ENCODE results near the gene ZFYVE28.

The ZFYVE28 gene

DNA sequence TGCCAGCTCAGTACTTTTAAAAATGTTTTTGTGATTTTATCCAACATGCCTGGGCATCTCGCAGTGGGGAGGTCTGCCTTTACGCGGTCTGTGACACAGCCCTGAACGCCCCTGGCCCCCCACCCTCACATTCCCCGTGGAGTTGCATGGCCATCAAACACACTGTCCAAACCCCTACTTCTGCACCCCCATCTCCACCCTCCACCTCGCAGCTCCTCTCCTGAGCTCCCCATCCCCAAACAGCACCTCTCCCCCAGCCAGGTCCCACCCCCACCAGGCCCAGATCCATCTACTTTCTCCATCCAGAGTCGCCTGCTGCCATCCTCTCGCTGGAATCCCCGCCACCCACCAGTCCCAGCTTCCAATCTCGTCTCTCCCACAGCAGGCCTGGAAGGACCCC is 9.5 kb downstream of the ZFYVE28 start:
- DNase-seq, result no peak

DNA sequence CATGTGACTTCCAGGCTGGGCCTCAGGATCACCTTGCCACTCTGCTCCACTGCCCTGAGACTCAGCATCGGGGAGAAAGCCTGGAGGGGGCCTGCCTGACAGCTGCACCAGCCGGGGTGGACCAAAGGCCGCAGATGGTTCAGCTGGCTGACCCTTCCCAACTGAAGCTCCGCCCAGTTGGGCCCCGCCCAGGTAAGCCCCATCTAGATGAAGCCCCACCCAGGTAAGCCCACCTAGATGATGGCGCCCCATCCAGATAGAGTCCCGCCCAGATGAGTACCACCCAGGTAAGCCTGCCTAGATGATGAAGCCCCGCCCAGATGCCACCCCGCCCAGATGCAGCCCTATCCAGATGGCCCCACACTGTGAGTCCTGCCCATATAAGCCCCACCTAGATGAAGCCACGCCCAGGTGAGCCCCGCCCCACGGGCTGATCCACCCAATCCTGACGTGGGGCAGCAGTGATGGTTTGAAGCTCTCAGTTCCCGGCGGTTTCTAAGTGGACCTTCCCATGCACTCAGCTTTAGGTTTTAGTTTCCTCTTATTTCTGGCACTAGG is 10.0 kb downstream of the ZFYVE28 start:
- DNase-seq, result no peak

DNA sequence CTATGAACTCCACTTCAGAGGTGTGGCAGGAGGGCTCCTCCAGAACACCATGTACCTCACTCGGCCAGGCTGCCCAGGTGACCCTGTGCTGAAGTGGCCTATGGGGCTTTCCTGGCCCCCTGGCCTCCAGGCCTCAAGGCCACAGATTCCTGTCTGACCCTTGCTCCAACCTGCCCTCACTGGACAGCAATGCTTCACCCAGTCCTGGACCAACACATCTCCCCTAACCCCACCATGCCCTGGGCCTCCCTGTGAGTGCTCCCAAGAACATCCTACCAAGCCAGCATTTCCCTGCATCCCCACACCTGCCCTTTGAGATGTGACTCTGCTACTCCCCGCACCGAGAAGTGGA is 10.5 kb downstream of the ZFYVE28 start:
- DNase-seq, result no peak

DNA sequence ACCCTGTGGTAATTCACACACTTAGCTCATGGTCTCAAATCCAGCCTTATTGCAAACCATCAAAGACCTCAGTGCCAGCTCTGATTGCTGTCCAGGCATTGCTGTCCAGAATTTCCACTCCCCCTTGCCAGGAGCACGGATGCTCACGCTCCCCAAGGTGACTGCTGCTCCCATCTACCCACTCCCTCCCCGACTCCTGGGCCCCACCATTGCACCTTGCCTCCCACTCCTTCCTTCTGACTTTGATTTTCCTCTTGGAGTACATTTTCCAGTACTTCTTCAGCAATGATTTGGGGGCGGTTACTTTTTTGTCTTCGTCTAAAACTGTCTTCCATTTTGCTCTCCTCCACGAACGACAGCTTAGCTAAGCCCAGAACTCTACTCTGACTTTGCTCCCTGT is 11.5 kb downstream of the ZFYVE28 start:
- DNase-seq, result no peak

DNA sequence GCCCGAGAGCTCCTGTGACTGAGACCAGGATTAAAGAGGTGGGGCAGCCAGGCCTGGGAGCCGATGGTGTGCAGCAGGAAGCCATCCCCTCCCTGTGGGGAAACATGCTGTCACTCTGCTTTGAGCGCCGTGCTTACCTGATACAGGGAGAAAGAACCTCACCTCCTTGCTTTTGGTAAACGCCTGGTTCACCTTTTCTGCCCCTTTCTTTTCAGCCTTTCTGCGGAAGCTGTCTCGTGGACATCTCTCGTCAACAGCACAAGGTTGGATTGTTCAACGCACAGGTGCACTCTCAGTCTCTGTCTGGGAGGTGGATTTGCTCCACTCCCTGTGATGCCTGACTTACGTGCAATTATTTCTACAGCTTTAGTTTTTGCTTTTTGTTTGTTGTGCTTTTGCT is 12.0 kb downstream of the ZFYVE28 start:
- DNase-seq, result no peak

DNA sequence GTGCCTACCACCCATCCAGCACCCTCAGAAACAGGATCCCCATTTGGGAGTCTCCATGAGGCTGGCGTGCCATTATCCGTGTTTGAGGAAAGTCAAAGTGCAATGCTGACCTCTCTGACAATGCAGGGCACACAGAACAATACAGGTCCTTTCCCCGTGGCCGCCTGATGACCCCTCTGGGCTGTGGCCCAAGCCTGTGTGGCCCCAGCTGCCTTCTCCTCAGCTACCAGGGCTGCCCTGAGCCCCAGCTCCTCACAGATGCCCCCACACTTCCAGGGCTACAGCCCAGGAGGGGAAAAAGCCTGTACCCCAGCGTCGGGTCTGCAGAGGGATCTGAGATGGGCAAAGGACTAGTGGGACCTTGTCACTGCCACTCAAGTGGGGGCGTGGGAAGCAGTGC is 15.5 kb downstream of the ZFYVE28 start:
- DNase-seq, result no peak

DNA sequence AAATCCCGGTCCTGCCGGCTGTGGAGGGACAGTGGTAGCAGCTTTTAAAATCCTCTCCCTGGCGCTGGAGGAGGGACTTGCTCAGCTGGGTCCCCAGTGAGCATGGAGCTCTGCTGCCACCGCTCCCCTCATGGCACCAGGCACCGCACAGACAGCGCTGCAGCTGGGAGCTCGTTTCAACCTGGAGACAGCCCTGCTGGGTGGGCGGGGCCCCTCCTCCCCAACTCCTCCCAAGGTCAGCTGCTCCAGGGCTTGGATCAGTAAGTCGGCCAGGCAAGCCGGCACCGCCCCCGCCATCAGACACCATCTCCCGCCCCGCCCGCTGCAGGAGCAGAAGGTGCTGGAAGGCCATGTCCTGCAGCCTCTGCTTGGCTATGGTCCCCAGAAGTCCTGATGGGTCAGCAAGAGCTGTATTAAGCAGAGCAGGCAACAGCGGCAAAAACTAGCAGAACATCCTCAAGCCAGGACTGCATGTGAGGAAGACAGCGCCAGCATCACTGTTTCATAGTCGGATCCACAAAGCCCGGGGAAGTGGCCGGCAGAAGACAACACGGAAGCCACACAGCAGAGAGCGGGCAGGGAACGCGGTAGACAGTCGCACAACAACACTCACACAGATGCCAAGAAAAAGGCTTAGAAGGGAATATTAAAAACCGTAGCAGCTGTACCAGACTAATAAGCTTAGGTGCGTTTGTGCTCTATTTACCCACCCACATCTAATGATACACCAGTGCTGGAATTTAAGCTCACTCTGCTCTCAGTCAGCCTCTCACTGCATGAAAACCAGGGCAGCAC is 16.2 kb downstream of the ZFYVE28 start:
- no peak for DNase-seq

DNA sequence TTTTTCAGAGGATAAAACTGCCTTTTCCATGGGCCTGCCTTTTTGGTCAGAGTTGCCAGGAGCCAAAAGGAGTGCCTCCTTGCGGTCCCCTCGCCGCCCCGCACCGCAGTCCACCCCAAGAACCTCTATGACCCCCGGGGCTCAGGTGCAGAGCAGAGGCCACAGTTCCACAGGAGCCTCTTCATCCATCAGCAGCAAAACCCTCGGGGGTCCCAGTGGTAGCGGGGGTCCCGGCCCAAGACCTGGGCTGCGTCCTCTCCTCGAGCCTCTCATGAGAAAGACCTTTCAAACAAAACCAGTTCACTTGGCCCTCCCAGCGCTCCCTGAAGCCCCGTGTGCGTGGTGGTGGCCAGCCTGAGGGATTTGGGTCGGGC is 16.8 kb downstream of the ZFYVE28 start:
- no peak for DNase-seq

DNA sequence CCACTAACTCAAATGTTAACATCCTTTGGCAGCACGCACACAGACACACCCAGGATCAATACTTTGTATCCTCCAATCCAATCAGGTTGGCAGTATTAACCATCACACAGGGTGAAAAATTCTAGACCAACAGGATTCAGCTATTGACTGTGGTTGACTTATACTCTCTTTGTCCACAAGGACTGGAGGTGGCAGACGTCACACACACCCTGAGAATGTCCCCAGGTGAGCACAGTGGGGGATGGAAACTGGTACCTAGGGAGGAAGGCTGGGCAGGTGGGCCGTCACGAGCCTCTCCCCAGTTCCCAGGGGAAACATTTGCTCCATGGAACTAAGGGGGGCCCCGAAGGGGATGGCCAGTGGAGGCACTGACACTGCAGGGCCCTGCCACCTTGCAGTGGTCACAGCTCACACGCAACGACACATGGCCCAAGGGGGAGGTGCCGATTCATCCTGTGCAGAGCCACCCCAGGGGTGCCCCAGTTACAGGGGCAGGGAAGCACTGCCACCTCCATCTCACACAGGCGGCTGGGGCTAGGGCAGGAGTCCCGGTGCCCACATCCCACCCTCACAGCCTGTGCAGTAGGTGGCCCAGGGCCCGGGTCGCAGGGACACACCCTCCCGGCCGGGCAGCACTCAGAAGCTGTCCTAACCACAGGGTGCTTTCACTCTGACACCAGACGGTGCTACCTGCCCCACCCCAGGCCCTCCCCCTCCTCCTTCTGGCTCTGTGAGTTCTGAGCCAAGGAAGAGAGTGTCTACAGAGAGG is 17.4 kb downstream of the ZFYVE28 start:
- no peak for DNase-seq

DNA sequence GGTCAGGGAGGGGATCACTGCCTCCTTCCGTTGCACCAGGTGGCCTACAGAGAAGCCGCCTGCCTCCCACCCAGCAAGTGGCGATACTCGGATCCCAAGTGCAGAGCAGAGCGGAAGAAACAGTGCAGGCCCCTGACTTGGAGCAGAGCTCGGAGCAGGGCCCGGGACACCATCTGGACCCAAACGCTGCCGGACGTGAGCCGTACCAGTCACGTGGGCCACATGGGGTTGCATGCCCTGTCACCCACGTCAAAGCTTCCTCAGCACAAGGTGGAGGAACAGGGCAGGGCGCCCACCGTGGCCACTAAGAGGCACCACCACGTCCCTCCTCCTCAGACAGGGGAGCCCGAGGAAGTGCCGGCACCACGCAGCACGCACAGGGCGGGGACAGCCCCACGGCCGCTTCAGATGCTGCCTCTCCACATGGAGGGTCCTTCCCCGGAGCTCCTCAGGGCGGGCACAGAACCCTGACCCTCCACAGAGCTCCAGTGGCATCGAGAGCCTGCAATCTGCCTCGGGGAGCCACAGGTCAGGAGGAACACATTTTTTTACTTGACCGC is 18.7 kb downstream of the ZFYVE28 start:
- DNase-seq, result no peak

DNA sequence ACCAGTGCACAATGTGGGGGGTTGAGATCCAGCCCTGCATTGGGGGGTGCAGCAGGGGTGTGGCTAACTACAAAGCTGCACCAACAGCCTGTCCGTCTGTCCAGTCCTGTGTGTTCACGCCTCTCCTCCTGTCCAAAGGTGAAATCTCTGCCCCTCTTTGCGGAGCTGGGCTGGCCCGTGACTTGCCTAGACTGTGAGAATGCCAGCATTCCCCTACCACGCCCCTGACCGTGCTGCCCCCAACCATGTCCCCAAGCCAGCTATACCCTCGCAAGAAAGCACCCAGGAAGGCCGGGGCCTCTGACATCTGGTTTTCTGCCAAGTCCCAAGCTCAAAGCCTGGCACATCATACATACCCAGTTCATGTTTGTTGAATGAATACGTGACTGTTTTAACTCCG is 19.2 kb downstream of the ZFYVE28 start:
- no peak for DNase-seq

DNA sequence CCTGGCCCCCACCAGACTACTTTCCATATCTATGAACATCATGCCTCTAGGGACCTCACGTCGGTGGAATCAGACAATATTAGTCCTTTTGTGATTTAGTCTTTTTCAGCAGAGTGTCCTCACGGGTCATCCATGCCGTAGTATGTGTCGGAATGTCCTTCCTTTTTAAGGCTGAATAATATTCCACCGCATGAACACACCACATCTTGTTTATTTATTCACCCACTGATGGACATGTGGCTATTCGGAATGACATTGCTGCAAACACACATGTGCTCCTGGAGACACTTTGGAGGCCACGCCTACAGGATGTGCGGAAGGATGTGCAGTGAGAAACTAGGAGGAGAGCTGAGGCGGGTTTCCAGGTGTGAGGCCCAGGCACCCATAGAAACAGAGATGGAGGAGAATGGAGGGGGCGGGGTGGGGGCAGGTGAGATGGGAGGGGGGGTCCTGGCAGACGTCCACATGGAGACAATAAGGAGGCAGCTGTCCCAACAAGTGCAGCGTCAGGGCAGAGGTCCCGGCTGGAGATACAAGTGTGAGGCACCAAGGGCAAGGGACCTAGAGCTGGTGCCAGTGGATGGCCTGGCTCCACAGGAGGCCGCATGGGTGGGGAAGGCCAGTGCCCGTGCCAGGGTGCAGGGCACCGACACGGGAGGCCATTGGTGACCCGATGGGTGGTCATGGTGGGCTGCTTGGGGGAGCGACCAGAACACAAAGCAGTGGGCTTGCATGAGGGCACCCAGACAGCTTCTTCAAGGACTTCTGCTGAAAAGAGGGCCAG is 20.7 kb downstream of the ZFYVE28 start:
- no peak for DNase-seq

DNA sequence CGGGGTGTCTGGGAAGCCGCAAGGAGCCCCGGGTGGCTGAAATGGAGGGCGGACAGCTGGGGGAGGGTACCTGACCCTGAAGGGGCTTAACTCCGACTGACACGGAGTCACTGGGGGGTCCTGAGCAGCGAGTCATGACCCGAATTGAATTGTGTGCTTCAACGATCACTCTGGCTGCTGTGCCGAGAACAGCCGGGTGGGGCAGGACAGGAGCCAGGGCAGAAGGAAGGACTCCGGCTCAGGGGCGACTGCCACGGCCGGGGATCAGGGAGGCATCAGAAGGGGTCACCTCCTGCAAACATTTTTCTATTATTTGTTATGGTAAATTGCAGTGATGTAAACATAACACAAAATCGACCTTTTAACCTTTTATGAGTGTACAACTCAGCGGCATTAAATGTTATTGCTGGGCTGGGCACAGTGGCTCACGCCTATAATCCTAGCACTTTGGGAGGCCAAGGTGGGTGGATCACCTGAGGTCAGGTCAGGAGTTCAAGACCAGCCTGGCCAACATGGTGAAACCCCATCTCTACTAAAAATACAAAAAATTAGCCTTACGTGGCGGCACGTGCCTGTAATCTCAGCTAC is 21.6 kb downstream of the ZFYVE28 start:
- no peak for DNase-seq

DNA sequence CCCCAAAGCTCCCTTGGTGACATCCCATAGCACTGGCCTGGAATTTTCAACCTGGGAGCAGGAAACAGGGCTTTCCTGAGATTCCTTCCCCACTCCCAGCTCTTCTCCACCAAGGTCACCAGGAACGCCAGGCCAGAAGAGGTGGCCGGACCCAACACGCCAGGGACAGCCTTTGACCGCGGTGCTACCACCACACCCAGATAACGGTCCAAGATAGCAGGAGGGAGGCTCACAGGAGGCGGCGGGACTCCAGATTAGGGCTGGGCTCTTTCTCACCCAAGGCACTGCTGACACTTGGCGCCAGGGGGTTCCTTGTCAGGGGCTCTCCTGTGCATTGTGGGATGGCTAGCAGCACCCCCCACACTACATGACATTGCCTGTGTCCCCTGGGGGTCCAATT is 22.9 kb downstream of the ZFYVE28 start:
- no peak for DNase-seq

DNA sequence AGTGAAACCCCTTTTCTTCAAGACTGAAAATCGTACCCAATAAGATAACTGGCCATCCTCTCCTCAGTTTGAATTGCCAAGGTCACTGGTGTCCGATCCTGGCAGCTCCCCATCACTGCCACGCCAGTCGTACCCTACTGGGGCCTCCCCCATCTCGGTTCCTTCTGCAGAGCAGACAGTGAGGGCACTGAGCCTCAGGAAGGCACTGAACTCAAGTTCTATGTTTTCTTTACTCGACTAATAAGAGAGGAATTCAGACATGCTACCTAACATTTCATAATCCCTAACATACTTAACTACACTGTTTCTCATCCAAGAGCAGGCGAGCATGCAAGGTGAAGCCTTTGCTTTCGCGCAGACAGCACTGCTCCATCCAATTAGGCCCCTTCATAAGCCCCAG is 23.4 kb downstream of the ZFYVE28 start:
- DNase-seq, result no peak

DNA sequence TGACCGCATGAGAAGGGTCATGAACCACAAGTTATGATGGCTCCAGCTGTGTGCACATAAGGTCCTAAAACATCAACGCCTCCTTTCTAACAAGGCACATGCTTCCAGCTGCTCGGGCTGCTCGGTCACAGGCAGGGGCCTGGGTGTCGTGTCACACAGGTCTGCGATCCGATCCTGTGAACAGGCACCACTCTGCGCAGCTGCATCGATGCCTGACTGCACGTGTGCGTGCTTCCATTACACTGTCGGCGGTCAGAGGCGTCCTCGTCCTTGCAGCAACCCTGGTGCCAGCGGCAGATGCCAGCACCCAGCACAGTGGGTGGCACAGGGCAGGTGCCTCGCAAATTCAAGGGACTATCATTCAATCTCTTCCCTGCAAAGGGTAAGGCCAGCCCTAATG is 23.9 kb downstream of the ZFYVE28 start:
- DNase-seq, result no peak

DNA sequence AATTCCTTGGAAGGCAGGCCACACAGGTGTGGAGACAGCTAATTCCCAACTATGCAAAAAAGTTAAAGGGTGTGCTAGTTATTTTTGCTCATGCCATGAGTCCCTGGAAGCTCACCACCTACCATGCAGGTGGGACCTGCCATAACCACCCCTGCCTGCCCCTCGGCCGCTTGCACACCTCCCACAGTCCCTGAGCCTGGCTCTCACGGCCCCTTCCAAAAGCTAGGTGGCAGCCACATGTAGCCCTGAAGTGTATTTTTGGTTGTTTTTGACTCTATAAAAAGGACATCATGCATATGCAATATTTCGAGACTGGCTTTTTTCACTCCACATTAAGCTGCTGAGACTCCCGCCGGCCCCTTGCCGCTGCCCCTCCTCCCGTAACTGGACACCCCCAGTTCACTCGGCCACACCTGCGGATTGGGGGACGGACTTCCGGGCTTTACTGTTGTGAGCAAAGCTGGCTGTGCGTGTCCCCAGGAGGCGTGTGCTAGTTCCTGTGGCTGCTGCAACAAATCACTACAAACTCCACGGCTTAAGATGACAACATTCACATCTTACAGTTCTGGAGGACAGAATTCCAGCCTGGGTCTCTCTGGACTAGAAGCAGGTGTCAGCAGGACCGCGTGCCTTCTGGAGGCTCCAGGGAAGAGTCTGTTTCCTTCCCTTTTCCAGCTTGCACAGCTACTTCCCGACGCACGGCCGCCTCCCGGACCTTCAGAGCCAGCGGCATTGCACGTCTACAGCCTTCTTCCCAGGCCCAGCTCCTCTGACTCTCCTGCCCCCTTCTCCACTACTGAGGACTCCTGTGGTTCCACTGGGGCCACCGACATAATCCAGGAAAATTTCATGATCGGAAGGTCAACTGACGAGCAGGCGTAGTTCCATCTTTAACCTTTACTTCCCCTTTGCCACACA is 24.8 kb downstream of the ZFYVE28 start:
- no peak for DNase-seq

DNA sequence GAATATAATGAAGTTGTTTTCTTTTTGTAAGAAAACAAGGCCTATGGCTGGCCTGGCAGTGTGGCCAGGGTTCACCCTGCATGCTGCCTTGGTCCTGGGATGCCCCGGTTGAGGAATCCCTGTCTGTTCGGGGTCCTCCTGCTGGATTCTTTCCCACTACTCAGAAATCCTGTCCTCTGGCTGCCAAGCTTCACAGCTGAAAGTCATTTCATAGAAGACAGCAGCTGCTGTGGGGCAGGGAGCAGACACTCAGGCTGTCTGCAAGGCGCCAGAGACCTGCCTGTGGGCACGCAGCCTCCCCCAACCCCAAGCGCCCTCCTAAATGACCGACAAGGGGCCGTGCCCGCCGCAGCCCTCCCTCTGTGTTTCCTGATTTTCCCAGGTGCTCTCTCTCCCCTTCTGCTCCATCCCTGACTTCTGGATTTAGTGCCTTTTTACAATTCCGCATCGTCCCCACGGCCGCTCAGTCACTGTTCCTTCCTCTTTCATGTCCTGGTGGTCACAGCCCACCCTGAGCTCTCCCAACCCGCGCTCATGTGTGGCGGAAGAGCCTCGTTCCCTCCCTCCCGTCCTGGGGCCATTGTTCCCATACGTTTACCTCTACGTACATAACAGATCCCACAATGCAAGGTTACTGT is 27.5 kb downstream of the ZFYVE28 start:
- no peak for DNase-seq

DNA sequence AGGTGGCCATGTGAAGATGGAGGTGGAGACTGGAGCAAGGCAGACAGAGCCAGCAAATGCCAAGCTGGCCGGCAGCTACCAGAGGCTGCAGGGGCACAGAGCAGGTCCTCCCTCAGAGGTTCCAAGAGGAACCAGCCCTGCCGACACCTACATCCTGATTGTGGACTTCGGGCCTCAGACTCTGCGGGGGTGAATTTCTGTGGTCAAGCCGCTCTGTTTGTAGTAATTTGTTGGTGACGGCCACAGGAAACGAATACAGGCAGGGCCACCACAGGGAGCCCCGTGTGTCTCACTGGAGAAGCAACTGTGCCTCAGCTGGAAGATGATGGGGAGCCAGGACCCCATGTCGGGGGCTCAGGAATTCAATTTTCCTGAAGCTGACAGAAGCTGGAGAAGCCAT is 28.3 kb downstream of the ZFYVE28 start:
- no peak for DNase-seq

DNA sequence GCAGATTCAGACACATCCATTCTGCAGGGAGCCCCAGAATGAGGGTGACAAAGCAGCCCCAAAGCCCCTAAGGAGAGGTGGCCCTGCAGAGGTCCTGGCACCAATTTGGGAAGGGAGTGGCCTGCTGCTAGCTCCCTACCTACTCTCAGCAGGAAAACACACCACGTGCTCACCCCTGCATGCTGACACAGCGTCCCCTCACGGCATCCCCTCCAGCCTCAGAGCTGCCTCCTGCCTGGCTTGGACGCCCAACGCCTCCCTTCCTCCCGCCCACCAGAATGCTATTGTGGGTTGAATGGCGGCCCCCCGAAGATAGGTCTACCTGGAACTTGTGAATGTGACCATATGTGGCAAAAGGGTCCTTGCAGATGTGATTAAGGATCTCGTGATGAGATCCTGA is 28.8 kb downstream of the ZFYVE28 start:
- no peak for DNase-seq
